B cell (primary cell): ENCODE results near the gene CHEK2. TPM values are rescaled to one million over a fixed set of nuclear protein-coding genes. Genes with fewer than 3 reads are reported as not detected.
"Not testable (repeated sequence)": the region's sequence is repeated elsewhere in the genome, so short reads cannot be mapped to it uniquely, and the experiment has no call there.

ENCODE experiments used
- ATAC-seq: fragments of 200-7000 bp; cut with Tn5 transposase; one replicate; pipeline ENCODE4 v1.10.0; 2021; ENCODE audit warnings: low read depth, mild to moderate bottlenecking, moderate number of reproducible peaks, moderate library complexity
- CTCF ChIA-PET: fragments of 350-600 bp; sonication (Branson Sonifier 250); formaldehyde crosslinking; loops from one replicate; lab custom pipeline; 2021; ENCODE audit warnings: antibody characterized with exemption, inconsistent platforms; lab: Charles Lee
- POLR2A ChIA-PET: fragments of 350-600 bp; sonication (Branson Sonifier 250); formaldehyde crosslinking; loops from one replicate; lab custom pipeline; 2021; ENCODE audit warnings: antibody characterized with exemption; lab: Charles Lee
- DNase-seq: peaks from one replicate; pipeline ENCODE4 v3.0.0; 2013
- H2AFZ ChIP-seq: 2 replicates; pipeline ENCODE4 v1.6.1; 2012; ENCODE audit warnings: mild to moderate bottlenecking, low read depth, low read length; ENCODE audit not compliant: insufficient read depth, poor library complexity, severe bottlenecking
- H3K27ac ChIP-seq, 2 donors: 1 replicate in 1 of 2; 2 replicates in 1 of 2; pipeline ENCODE4 v1.5.1; 2012 to 2013; ENCODE audit warnings: low read length in 2 of 2, mild to moderate bottlenecking in 2 of 2, moderate library complexity in 1 of 2
- H3K27me3 ChIP-seq, 4 experiments: fragments of 200-600 bp in 1 of 4; sonication (generic) in 1 of 4; replicated peaks in 1 of 4; 1 replicate in 2 of 4; 2 replicates in 2 of 4; pipeline versions ENCODE4 v1.6.1 to v1.7.0; 2013 to 2016; ENCODE audit warnings: low read length in 3 of 4, mild to moderate bottlenecking in 2 of 4, mixed read lengths in 1 of 4, moderate library complexity in 1 of 4; ENCODE audit not compliant: insufficient read depth in 4 of 4, control insufficient read depth in 3 of 4; ENCODE audit errors: control extremely low read depth in 1 of 4
- H3K36me3 ChIP-seq, 2 experiments: replicated peaks in 1 of 2; 1 replicate in 1 of 2; 2 replicates in 1 of 2; pipeline versions ENCODE4 v1.6.1 to v1.7.1; 2013; ENCODE audit warnings: low read length in 1 of 2; ENCODE audit not compliant: insufficient read depth in 2 of 2, control insufficient read depth in 1 of 2; ENCODE audit errors: control extremely low read depth in 1 of 2, extremely low read depth in 1 of 2
- H3K4me1 ChIP-seq, 2 donors: fragments of 200-600 bp in 1 of 2; sonication (generic) in 1 of 2; 1 replicate in 1 of 2; 2 replicates in 1 of 2; pipeline versions ENCODE4 v1.5.1 to v1.6.1; 2013 to 2017; ENCODE audit warnings: low read length in 2 of 2; ENCODE audit not compliant: control insufficient read depth in 2 of 2, insufficient read depth in 2 of 2
- H3K4me2 ChIP-seq: replicated peaks from 2 replicates; pipeline ENCODE3; 2012; ENCODE audit warnings: mild to moderate bottlenecking, low read depth, low read length; ENCODE audit not compliant: poor library complexity, severe bottlenecking
- H3K4me3 ChIP-seq, 5 experiments: fragments of 200-600 bp in 1 of 5; sonication (generic) in 1 of 5; 1 replicate in 3 of 5; 2 replicates in 2 of 5; pipeline versions ENCODE4 v1.5.1 to v1.7.0; 2011 to 2016; ENCODE audit warnings: low read length in 4 of 5, mild to moderate bottlenecking in 4 of 5, low read depth in 2 of 5, control low read depth in 1 of 5, moderate library complexity in 1 of 5; ENCODE audit not compliant: insufficient read depth in 1 of 5; ENCODE audit errors: control extremely low read depth in 1 of 5, extremely low read depth in 1 of 5
- H3K79me2 ChIP-seq: fragments of 200-600 bp; sonication (generic); one replicate; pipeline ENCODE4 v1.6.0; 2016; ENCODE audit warnings: low read length; ENCODE audit not compliant: control insufficient read depth, insufficient read depth
- H3K9ac ChIP-seq: fragments of 200-600 bp; sonication (generic); 2 replicates; pipeline ENCODE4 v1.6.1; 2017; ENCODE audit warnings: mild to moderate bottlenecking, low read length, moderate library complexity
- H3K9me3 ChIP-seq, 3 donors: one replicate each; pipeline versions ENCODE4 v1.6.1 to v1.7.1; 2013; ENCODE audit warnings: low read length in 2 of 3; ENCODE audit not compliant: control insufficient read depth in 2 of 3, insufficient read depth in 1 of 3; ENCODE audit errors: control extremely low read depth in 1 of 3
- H4K20me1 ChIP-seq: 2 replicates; pipeline ENCODE4 v1.6.0; 2012; ENCODE audit warnings: mild to moderate bottlenecking, low read length; ENCODE audit not compliant: insufficient read depth, control insufficient read depth, poor library complexity, severe bottlenecking
- H3K27ac Mint-ChIP-seq: one replicate; pipeline ENCODE4 v1.8.0; 2021; ENCODE audit warnings: mixed read lengths
- H3K27me3 Mint-ChIP-seq: one replicate; pipeline ENCODE4 v1.8.0; 2021; ENCODE audit warnings: mixed read lengths
- H3K4me1 Mint-ChIP-seq: one replicate; pipeline ENCODE4 v1.8.0; 2021; ENCODE audit warnings: mixed read lengths
- H3K4me3 Mint-ChIP-seq: one replicate; pipeline ENCODE4 v1.8.0; 2021; ENCODE audit warnings: mixed read lengths
- H3K9me3 Mint-ChIP-seq: one replicate; pipeline ENCODE4 v1.8.0; 2022; ENCODE audit warnings: mixed read lengths; ENCODE audit not compliant: insufficient read depth
- CTCF ChIP-seq: fragments of 200-600 bp; IDR thresholded peaks from one replicate; pipeline ENCODE4 v1.8.0; 2022; ENCODE audit warnings: antibody characterized with exemption, mild to moderate bottlenecking
- EZH2 ChIP-seq: IDR thresholded peaks from 2 replicates; pipeline ENCODE4 v1.6.1; 2012; ENCODE audit warnings: borderline replicate concordance, low read depth, mild to moderate bottlenecking, moderate library complexity, low read length; ENCODE audit not compliant: insufficient read depth, poor library complexity, severe bottlenecking
- WGBS: methylation state at CpG from one replicate; pipeline ENCODE4 v1.1.5; 2013; ENCODE audit warnings: missing lambda C conversion rate; ENCODE audit not compliant: insufficient coverage; 5-methylcytosine and 5-hydroxymethylcytosine counted together
- intact Hi-C: fragments of 100-400 bp; cut with micrococcal nuclease; formaldehyde crosslinking; loops from one replicate; pipeline ENCODE4 v1.10.0; 2022
- polyA plus RNA-seq: library from polyadenylated mRNA; depleted of rRNA; stranded (reverse); fragments of >200 nt; gene quantifications from 2 replicates; pipeline ENCODE4 v1.2.3, GENCODE V29; 2012
- total RNA-seq, 2 donors: library from RNA; stranded (reverse); fragments of 120-200 nt in 1 of 2; gene quantifications; 1 replicate in 1 of 2; 2 replicates in 1 of 2; pipeline versions ENCODE4 v1.2.3 to v1.2.4, GENCODE V29; 2013 to 2022

CHEK2 gene
- total and polyA plus RNA-seq, 2 donors (not counting 1 experiment from before 2014, with no cell fraction given) = 15.6 to 22.6 TPM

GRCh38 chr22:28768701-28769393 is 27.2 kb upstream of the CHEK2 start:
- Histone ChIP-seq H3K27ac (no peak overlapping the region), H3K4me1 (peaks cover 6 to 11% of the 10 kb centered on the region in 2 donors), H3K9me3 (no peaks in the 10 kb centered on the region), H3K27me3 (no peaks in the 10 kb centered on the region), H3K4me2 (no peak overlapping the region), H2AFZ (no peak overlapping the region), H4K20me1 (peaks cover 8% of the 10 kb centered on the region), H3K4me3 (no peak overlapping the region), H3K36me3 (no peaks in the 10 kb centered on the region), H3K79me2 (peaks cover 8% of the 10 kb centered on the region), H3K9ac (no peak overlapping the region)
- ChIA-PET CTCF (no interaction called here), POLR2A (no interaction called here)
- intact Hi-C loops = no loop called here
- no peak overlapping the region for H3K27ac Mint-ChIP-seq
- no peaks in the 10 kb centered on the region for H3K9me3 Mint-ChIP-seq
- no peaks in the 10 kb centered on the region for H3K27me3 Mint-ChIP-seq
- H3K4me1 Mint-ChIP-seq = peaks cover 8% of the 10 kb centered on the region
- no peak for DNase-seq
- TF ChIP-seq CTCF (no peak), EZH2 (no peak)
- no peak for ATAC-seq
- 98% methylated on average over 5 of the region's 6 CpGs for WGBS
- H3K4me3 Mint-ChIP-seq = no peak overlapping the region

- no peak for ATAC-seq
- no peak overlapping the region for H2AFZ ChIP-seq
- no peaks in the 10 kb centered on the region for H3K27me3 Mint-ChIP-seq
- H3K9ac ChIP-seq = no peak overlapping the region
- POLR2A ChIA-PET = no interaction called here
- WGBS = 100% methylated on average over 3 of the region's 3 CpGs
- H3K27me3 ChIP-seq = no peaks in the 10 kb centered on the region
- no peaks in the 10 kb centered on the region for H3K9me3 Mint-ChIP-seq
- no peak for DNase-seq
- no peak overlapping the region for H3K4me3 ChIP-seq
- H3K4me1 Mint-ChIP-seq = peaks cover 2% of the 10 kb centered on the region
- no peaks in the 10 kb centered on the region for H3K36me3 ChIP-seq
- no peaks in the 10 kb centered on the region for H4K20me1 ChIP-seq
- no peak overlapping the region for H3K4me3 Mint-ChIP-seq
- H3K4me1 ChIP-seq = no peaks in the 10 kb centered on the region
- H3K79me2 ChIP-seq = no peaks in the 10 kb centered on the region
- H3K27ac Mint-ChIP-seq = no peak overlapping the region
- H3K9me3 ChIP-seq = no peaks in the 10 kb centered on the region
- no peak overlapping the region for H3K4me2 ChIP-seq
- intact Hi-C loops = no loop called here
- CTCF ChIA-PET = interaction anchor here (0.7 kb wide), 1 partner anchor 23 kb away, joined by 3 read pairs; no protein-coding TSS in a partner anchor
- TF ChIP-seq EZH2 (no peak), CTCF (no peak)
- H3K27ac ChIP-seq = no peak overlapping the region
These were observed 25.0 kb upstream of the CHEK2 start for GRCh38 chr22:28766628-28767027.

- H3K79me2 ChIP-seq, H2AFZ ChIP-seq, H3K9ac ChIP-seq, H3K4me2 ChIP-seq, H3K27ac ChIP-seq, H3K9me3 Mint-ChIP-seq, H3K27ac Mint-ChIP-seq, H3K27me3 ChIP-seq, H4K20me1 ChIP-seq, intact Hi-C loops, POLR2A ChIA-PET, H3K4me3 ChIP-seq, H3K36me3 ChIP-seq, H3K27me3 Mint-ChIP-seq, ATAC-seq, DNase-seq, H3K9me3 ChIP-seq: not testable (repeated sequence)
- 99% methylated on average over 4 of the region's 4 CpGs for WGBS
- peaks cover 18% of the 10 kb centered on the region for H3K4me1 Mint-ChIP-seq
- H3K4me3 Mint-ChIP-seq = peak overlapping the region; percentile 10
- H3K4me1 ChIP-seq = peaks cover 15 to 18% of the 10 kb centered on the region in 2 donors
- CTCF ChIA-PET = interaction anchor here (0.6 kb wide), 1 partner anchor 8 kb away, joined by 3 read pairs; no protein-coding TSS in a partner anchor
These were observed 20.4 kb upstream of the CHEK2 start for GRCh38 chr22:28762000-28762399.
